GM12864 (cell line): ENCODE data around the gene PLEKHA7.

ENCODE experiments used
- DNase-seq: peaks from one replicate; pipeline ENCODE4 v3.0.0-alpha.2; 2011; ENCODE audit warnings: low read depth
- H3K4me3 ChIP-seq: 2 replicates; pipeline ENCODE4 v1.5.1; 2011; ENCODE audit warnings: mild to moderate bottlenecking, low read depth, low read length, control low read depth
- TF ChIP-seq, protein P1 (sequence below): IDR thresholded peaks from 2 replicates; pipeline ENCODE4 v1.5.1; 2011; ENCODE audit warnings: low read depth, mild to moderate bottlenecking, moderate library complexity, low read length, control low read depth, inconsistent platforms; ENCODE audit errors: missing control alignments

PLEKHA7 gene

DNA sequence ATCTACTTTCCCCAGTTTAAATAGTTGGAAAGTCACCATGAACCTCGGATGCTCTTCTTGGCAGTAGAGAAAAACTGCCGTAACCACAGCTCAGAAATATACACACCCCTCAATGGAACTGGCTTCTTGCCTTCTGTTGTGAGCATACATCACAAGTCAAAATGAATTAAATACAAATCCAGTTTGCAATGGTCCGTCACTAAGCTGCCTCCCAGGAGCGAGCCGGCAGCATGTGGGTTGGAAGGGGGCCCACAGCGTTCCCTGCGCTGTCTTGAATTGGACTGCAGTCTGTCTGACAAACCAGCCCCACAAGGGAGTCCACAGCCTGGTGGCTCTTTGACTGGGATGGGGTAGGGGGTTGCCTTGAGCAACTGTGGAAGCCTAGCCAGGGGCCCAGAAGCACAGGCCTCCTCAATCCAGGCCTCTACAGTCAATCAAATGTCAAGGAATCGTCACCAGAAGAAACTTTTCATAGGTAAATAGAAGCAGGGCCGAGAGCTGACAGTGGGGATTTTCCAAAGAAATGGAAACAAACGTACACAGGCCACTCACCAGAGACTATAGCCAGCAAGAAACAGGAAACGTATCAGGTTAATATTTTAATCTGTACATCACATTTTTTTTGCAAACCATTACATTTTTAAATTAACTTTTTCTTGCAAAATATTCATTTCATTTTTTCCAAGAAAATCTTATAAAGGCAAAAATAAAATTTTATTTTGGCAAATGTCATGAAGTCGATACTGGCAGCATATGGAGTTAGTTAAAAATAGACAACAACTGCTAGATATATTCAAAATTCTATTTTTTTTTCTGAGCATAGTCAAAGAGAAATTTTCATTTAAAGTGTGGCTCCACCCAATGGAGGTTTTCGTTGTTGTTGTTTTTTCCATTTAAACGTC lies 237.3 kb downstream of the PLEKHA7 start:
- TF ChIP-seq, protein P1, sequence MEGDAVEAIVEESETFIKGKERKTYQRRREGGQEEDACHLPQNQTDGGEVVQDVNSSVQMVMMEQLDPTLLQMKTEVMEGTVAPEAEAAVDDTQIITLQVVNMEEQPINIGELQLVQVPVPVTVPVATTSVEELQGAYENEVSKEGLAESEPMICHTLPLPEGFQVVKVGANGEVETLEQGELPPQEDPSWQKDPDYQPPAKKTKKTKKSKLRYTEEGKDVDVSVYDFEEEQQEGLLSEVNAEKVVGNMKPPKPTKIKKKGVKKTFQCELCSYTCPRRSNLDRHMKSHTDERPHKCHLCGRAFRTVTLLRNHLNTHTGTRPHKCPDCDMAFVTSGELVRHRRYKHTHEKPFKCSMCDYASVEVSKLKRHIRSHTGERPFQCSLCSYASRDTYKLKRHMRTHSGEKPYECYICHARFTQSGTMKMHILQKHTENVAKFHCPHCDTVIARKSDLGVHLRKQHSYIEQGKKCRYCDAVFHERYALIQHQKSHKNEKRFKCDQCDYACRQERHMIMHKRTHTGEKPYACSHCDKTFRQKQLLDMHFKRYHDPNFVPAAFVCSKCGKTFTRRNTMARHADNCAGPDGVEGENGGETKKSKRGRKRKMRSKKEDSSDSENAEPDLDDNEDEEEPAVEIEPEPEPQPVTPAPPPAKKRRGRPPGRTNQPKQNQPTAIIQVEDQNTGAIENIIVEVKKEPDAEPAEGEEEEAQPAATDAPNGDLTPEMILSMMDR, result no peak
- no peak overlapping the region for H3K4me3 ChIP-seq
- no peak for DNase-seq

- no peak for DNase-seq
- no peak overlapping the region for H3K4me3 ChIP-seq
- TF ChIP-seq, protein P1, result no peak
These were observed 238.5 kb downstream of the PLEKHA7 start for GRCh38 chr11:16775614-16776283.

GRCh38 chr11:16774936-16775613 lies 239.1 kb downstream of the PLEKHA7 start:
- H3K4me3 ChIP-seq, result no peak overlapping the region
- TF ChIP-seq, protein P1, result no peak
- DNase-seq, result no peak

- DNase-seq, result no peak
- TF ChIP-seq, protein P1, result no peak
- no peak overlapping the region for H3K4me3 ChIP-seq
These were observed 240.0 kb downstream of the PLEKHA7 start for GRCh38 chr11:16773981-16774935.

DNA sequence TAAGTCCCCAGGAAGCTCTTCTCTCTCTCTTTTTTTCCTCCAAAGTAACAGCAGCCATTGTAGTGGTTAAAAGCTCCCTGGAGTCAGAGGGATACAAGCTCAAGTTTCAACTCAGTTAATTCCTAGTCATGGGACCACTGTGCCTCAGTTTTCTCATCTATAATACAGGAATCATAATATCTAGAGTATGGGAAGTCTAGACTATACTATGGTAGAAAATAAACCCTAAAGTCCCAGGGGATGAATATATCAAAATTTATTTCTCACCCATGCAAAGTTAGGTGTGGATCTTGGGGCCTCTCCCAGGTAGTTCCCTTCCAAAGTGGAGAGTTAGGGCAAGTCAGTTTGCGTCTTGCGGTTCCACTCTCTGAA lies 242.1 kb downstream of the PLEKHA7 start:
- TF ChIP-seq, protein P1, result no peak
- no peak overlapping the region for H3K4me3 ChIP-seq
- no peak for DNase-seq

DNA sequence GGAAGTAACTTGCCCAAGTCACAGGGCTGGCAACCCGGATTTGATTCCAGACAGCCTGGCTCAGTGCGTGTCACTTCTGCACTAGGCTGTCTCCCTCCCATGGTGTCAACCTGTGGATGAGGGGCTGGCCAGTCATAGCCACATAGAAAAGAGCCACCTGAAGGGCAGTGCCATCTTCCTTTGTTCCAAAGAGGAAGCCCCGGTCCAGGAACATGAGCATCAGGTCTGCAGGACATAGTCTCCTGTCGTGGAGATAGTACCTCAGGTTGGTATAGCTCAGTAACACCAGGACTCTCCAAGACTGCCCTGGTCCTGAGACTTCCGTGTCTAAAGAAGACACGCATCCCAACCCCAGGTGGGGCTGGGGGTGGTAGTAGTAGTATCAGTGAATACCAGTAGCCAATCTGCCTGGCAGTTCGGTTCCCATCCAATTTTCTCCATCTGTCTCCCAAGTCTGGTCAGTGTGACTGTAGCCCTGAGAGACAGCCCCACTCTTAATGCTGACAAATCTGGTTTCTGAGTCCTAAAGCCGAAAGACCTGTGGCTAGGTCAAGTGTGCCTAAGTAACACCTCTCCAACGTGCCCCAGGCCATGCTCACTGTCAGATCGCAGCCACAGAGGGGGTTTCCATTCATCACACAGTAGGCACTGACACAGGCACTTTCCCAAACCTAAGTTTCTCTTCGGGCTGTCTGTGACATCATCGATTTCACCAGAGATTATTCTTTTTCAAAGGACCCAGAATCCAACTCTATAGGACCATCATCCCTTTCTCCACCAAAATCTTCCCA lies 242.7 kb downstream of the PLEKHA7 start:
- TF ChIP-seq, protein P1, result no peak
- H3K4me3 ChIP-seq, result no peak overlapping the region
- no peak for DNase-seq
